GM12872 (cell line): Measurements from ENCODE around the gene GSTO2.

ENCODE experiments used
- CTCF ChIP-seq: IDR thresholded peaks from 3 replicates; pipeline ENCODE4 v1.5.1; 2011; ENCODE audit warnings: low read depth, mild to moderate bottlenecking, low read length, moderate library complexity; ENCODE audit not compliant: insufficient read depth

GSTO2 gene

GRCh38 chr10:104268713-104269645 is at the start of gene GSTO2:
Gene GSTO2, plus strand, starts transcription at chr10:104269184. Its CDS starts 5,732 bp downstream, at chr10:104274916.
- no peak for TF ChIP-seq CTCF

GRCh38 chr10:104220522-104220921 is 48.5 kb upstream of the GSTO2 start:
- TF ChIP-seq CTCF: no peak

GRCh38 chr10:104223304-104223703 is 45.7 kb upstream of the GSTO2 start:
- TF ChIP-seq CTCF: no peak

GRCh38 chr10:104230490-104230889 is 38.5 kb upstream of the GSTO2 start:
- no peak for TF ChIP-seq CTCF

GRCh38 chr10:104231784-104232612 is 37.0 kb upstream of the GSTO2 start, which contains the start of gene CFAP43:
Gene CFAP43, minus strand, starts transcription at chr10:104232364. Its CDS starts 118 bp downstream, at chr10:104232246.
- no peak for TF ChIP-seq CTCF

- TF ChIP-seq CTCF: no peak
Observed at GRCh38 chr10:104232613-104233102, 36.3 kb upstream of the GSTO2 start.

GRCh38 chr10:104233817-104234216 is 35.2 kb upstream of the GSTO2 start:
- TF ChIP-seq CTCF: no peak
